ENCODE measurements around the gene POM121C.
"Not testable (repeated sequence)": the region's sequence is repeated elsewhere in the genome, so short reads cannot be mapped to it uniquely, and the experiment has no call there.

Gene POM121C

GRCh38 chr7:75456403-75456802 is 29.7 kb downstream of the POM121C start:
- not testable (repeated sequence) for H3K27ac ChIP-seq

GRCh38 chr7:75452494-75452955 is 33.6 kb downstream of the POM121C start:
- TF ChIP-seq CTCF (conservative IDR thresholded peaks at IDR 0.05): peak; percentile 66
- H3K27ac ChIP-seq: not testable (repeated sequence)

GRCh38 chr7:75449946-75450345 is 36.2 kb downstream of the POM121C start:
- not testable (repeated sequence) for H3K27ac ChIP-seq

- peak overlapping the region; percentile 75 for H3K27ac ChIP-seq
- peak; percentile 68 for TF ChIP-seq ZFX (IDR thresholded peaks at IDR 0.05)
Measured at GRCh38 chr7:75442465-75443111, 43.5 kb downstream of the POM121C start.

- peak overlapping the region; percentile 75 for H3K27ac ChIP-seq
Measured at GRCh38 chr7:75442101-75442464, 44.0 kb downstream of the POM121C start.

GRCh38 chr7:75439000-75439399 is 47.1 kb downstream of the POM121C start:
- not testable (repeated sequence) for H3K27ac ChIP-seq

GRCh38 chr7:75423481-75423880 is 62.6 kb downstream of the POM121C start:
- H3K27ac ChIP-seq: not testable (repeated sequence)

GRCh38 chr7:75421798-75422710 is 64.0 kb downstream of the POM121C start:
- not testable (repeated sequence) for H3K27ac ChIP-seq

GRCh38 chr7:75420152-75420551 is 65.9 kb downstream of the POM121C start:
- H3K27ac ChIP-seq: not testable (repeated sequence)

- not testable (repeated sequence) for H3K27ac ChIP-seq
Measured at GRCh38 chr7:75419693-75420092, 66.4 kb downstream of the POM121C start.

GRCh38 chr7:75419210-75419609 is 66.9 kb downstream of the POM121C start:
- H3K27ac ChIP-seq: not testable (repeated sequence)

GRCh38 chr7:75418292-75418858 is 67.7 kb downstream of the POM121C start:
- not testable (repeated sequence) for H3K27ac ChIP-seq
- peak; percentile 55 for TF ChIP-seq CTCF (conservative IDR thresholded peaks at IDR 0.05)

- not testable (repeated sequence) for H3K27ac ChIP-seq
Measured at GRCh38 chr7:75416787-75417186, 69.3 kb downstream of the POM121C start.

GRCh38 chr7:75415829-75416373 is 70.2 kb downstream of the POM121C start:
- not testable (repeated sequence) for H3K27ac ChIP-seq

GRCh38 chr7:75415428-75415817 is 70.7 kb downstream of the POM121C start:
- H3K27ac ChIP-seq: not testable (repeated sequence)

GRCh38 chr7:75414708-75415427 is 71.2 kb downstream of the POM121C start:
- not testable (repeated sequence) for H3K27ac ChIP-seq

- not testable (repeated sequence) for H3K27ac ChIP-seq
Measured at GRCh38 chr7:75414204-75414603, 71.9 kb downstream of the POM121C start.

- H3K27ac ChIP-seq: not testable (repeated sequence)
Measured at GRCh38 chr7:75410823-75411173, 75.3 kb downstream of the POM121C start.
